HG02938 (cell line): ENCODE measurements around the gene IFITM1.
"Not testable (repeated sequence)": the region's sequence is repeated elsewhere in the genome, so short reads cannot be mapped to it uniquely, and the experiment has no call there.

Source experiments
- ATAC-seq: cut with Tn5 transposase; IDR thresholded peaks from one replicate; pipeline ENCODE4 v1.9.1; 2021; ENCODE audit warnings: mild to moderate bottlenecking, moderate library complexity; ENCODE audit not compliant: unreplicated experiment

Gene IFITM1

GRCh38 chr11:293852-294661 is 19.8 kb upstream of the IFITM1 start:
- ATAC-seq, result no peak

DNA sequence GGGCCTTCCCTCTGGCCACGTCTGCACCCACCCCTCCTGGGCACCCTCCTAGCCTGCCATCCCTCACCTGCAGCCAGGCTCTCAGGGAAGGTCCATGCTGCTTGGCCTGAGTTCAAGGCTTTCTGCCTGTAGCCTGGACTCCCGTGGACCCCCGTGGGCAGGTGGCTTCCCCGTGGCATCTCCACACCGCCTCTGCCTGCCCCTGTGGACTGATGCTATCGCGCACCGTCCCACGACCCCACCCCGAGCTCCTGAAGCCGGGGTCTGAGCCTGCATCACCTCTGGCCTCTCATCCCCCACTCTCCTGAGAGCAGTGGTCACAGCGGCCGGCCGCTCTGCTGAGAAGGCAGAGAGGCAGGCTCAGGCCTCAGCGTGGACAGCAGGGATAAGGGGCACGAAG is 19.1 kb upstream of the IFITM1 start:
- ATAC-seq, result no peak

GRCh38 chr11:295351-296170 is 18.3 kb upstream of the IFITM1 start:
- no peak for ATAC-seq

GRCh38 chr11:296171-297050 is 17.4 kb upstream of the IFITM1 start:
- no peak for ATAC-seq

DNA sequence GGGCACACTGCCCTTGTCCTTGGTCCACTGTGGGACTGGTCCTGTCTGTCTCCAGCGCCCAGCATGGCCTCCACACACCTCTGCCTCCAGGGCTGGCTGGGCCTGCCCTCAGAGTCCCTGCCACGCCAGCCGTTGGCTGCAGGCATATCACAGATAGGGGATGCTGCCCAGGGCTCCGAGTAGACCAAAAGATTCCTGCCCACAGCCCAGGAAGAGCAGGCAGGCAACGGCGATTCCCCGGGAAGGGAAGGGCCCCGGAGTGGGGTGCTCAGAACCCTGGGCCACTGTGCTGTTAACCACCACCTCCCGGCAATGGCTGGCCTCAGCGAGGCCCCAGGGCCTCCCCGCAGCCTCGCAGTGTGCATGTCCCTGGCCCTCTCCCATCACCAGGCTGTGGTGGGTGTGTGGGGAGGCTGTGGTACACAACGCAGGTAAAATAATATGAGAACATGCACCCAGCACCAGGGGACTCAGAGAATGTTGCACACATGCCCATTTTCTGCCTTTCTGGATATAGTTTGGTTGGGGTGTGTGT is 16.7 kb upstream of the IFITM1 start:
- no peak for ATAC-seq

GRCh38 chr11:297586-298405 is 16.0 kb upstream of the IFITM1 start:
- ATAC-seq, result no peak

GRCh38 chr11:298406-299065 is 15.3 kb upstream of the IFITM1 start:
- ATAC-seq, result no peak

GRCh38 chr11:299081-299891 is 14.6 kb upstream of the IFITM1 start, which contains the start of gene IFITM5:
TSS of gene IFITM5 (minus strand) at chr11:299526. CDS start at chr11:299490, 36 bp downstream.
- no peak for ATAC-seq

DNA sequence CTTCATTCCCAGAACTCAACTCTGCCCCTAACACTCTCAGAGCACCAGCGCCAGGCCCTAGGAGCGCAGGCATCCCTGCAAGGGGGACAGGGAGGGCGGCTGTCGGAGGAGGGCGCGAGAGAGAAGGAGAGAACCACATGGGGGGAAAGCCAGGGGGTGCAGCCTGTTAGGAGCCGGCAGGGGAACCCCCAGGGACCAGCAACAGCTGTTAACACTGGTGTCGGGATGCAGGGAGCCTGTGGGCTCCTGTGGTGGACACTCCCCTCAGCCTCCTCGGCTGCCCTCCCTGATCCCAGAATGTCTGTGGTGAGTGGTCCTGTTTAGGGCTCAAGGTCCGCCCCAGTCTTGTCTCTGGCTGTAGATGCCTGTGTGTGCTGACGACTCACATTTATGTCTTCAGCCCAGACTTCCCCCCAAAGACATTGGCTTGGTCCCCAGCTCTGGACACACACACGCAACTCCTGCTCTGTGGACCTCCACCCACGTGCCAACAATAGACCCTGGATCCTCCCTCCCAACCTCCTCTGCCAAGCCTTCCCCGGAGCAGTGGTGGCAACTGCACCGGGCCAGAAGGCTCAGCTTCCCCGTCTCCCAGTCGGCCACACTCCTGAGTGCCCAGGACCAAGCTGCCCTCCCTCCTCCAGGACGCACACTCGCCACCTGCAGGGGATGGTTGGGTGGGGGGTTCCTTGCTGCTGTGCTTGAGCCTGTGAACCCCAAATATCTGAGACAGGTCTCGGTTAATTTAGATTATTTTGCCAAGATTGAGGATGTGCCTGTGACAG is 13.7 kb upstream of the IFITM1 start:
- no peak for ATAC-seq

DNA sequence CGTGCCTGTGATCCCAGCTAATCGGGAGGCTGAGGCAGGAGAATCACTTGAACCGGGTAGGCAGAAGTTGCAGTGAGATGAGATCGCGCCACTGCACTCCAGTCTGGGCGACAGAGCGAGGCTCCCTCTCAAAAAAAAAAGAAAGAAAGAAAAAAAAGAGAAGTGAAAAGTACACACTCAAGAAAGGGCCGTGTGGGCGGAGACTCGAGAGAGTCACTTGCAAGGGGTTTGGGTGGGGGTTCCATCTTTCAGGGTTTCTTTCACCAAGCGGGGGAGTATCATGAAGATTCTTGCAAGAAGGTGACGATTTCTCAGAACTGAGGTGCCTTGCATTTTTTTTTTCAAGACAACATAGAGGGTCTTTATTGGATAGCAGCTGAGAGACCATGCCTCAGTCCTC is 10.5 kb upstream of the IFITM1 start:
- ATAC-seq, result no peak

DNA sequence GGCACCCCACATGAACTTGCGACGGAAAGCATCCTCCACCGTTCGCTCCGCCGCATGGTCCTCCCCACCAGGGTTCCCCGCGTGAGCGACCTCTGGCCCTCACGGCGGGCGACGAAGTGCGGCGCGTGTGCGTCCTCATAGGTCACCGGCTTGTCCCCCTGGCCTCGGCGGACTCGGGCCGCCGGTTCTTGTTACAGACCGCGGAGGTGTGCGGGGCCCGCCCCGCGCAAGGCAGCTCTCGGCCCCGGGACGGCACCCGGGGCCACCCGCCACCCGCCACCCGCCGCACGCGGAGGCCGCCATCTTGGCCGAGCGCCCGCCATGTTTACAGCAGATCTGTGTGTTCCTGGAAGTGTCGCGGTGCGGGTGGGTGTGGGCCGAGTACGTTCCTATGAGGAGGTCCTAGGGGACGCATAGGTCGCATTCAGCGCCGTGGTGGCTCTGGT is 9.8 kb upstream of the IFITM1 start:
- no peak for ATAC-seq

DNA sequence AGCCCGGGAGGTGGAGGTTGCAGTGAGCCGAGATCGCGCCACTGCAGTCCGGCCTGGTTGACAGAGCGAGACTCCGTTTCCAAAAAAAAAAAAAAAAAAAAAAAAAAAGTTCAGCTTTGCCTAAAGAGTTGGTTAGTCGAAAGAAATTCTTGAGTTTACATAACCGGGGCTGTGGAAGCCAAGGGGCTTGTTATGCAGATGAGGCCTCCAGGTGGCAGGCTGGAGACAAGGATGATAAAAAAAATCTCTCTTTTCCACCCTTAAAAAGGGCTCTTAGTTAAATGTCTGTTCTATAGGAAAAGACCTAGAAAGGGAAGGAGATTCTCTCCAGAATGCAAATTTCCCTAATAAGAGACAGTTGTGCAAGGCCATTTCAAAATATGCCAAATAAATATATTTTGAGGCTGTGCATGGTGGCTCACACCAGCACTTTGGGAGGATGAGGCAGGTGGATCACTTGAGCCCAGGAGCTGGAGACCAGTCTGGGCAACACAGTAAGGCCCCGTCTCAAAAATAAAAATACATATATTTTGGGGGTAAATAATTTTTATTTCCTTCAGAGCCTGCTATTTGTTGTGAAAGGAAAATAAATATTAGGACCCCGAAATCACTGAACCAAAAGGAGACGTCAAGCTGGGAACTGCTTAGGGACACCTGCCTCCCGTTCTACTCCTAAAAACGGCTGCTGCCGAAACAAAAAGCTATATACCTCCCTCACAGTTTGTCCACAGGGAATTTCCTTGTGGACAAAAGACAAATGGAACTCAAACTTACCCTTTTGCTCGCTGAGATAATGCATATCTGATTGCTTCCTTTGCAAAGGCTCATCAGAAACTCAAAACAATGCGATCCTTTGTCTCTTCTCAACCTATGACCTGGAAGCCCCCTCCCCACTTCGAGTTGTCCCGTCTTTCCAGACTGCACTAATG is 8.7 kb upstream of the IFITM1 start:
- no peak for ATAC-seq

DNA sequence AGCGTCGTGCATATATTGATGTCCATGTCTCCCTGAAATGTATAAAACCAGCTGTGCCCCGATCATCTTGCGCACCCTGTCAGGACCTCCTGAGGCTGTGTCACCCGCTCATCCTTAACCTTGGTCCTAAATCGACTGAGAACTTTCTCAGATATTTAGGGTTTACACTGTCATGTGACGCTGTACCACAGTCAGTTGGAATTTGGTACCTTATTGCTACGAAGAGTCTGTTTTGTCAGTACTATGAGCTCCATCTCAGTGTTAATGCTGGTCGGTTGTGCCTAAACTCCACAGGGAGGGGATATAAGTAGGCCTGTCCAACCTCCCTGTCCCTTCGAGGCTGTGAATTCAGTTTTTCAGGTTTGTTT is 8.0 kb upstream of the IFITM1 start:
- no peak for ATAC-seq

DNA sequence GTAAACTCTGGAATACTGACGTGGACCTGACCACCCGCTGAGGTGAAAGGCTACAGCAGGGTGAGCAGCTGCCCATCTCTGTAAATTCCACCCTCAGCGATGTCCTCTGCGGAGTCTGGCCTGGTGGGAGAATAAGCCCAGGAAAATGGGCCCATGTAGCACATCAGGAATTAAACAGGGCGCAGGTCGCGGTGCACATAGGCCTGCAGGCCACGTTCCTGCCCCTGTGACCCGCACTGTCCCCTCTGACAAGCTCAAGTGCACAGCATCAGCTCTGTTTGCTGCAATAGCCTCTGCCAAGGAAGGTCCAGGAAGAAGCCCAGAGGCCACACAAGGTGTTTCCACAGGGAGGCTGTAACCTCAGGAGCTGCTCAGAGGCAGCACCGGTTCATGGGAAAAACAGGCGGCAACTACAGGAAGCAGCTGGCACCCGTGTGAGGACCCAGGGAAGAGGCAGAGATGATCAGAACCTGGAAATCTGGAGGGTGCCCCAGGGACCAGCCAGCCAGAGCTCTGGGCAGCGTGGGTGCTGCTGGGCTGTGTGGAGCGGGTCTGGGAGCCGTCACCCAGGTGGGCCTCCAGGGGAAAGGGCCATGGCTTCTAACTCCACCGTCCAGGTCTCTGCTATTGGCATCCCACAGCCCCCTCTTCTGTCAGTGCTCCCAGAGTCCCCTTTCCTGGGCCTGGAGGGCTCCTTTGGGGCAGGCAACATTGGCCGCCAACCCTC is 7.0 kb upstream of the IFITM1 start:
- no peak for ATAC-seq

- ATAC-seq, result not testable (repeated sequence)
Observed at GRCh38 chr11:307766-308708, 5.8 kb upstream of the IFITM1 start, which contains the start of gene IFITM2. TSS of gene IFITM2 (plus strand) at chr11:307816. CDS start at chr11:308193, 377 bp downstream.
